Cardiac muscle cell (in vitro differentiated cells and primary cell): ENCODE data around the gene FRMD1. TPM values are rescaled to one million over a fixed set of nuclear protein-coding genes. Genes with fewer than 3 reads are reported as not detected.
"Not testable (repeated sequence)": the region's sequence is repeated elsewhere in the genome, so short reads cannot be mapped to it uniquely, and the experiment has no call there.

Experiments
- DNase-seq, 2 donors: peaks; one replicate each; pipeline versions ENCODE4 v3.0.0 to v3.0.0-alpha.2; 2010 to 2017; ENCODE audit warnings: low read depth in 1 of 2, low spot score in 1 of 2
- H3K27ac ChIP-seq: fragments of 200-600 bp; sonication (generic); 2 replicates; pipeline ENCODE4 v1.5.1; 2016
- H3K27me3 ChIP-seq: fragments of 200-600 bp; sonication (generic); 2 replicates; pipeline ENCODE4 v1.6.0; 2016; ENCODE audit warnings: control low read depth
- H3K36me3 ChIP-seq: fragments of 200-600 bp; sonication (generic); 2 replicates; pipeline ENCODE4 v1.5.1; 2016; ENCODE audit warnings: control low read depth
- H3K4me1 ChIP-seq: fragments of 200-600 bp; sonication (generic); 2 replicates; pipeline ENCODE4 v1.8.1; 2017; ENCODE audit warnings: low read depth, mild to moderate bottlenecking, mixed run types
- H3K4me3 ChIP-seq: fragments of 200-600 bp; sonication (generic); 2 replicates; pipeline ENCODE4 v1.5.1; 2016; ENCODE audit warnings: mild to moderate bottlenecking
- H3K9me3 ChIP-seq: fragments of 200-600 bp; sonication (generic); 2 replicates; pipeline ENCODE4 v1.5.1; 2017; ENCODE audit warnings: low read depth, mild to moderate bottlenecking, control low read depth
- CTCF ChIP-seq: IDR thresholded peaks from 2 replicates; pipeline ENCODE4 v1.5.1; 2012; ENCODE audit warnings: low read depth, mild to moderate bottlenecking, low read length
- polyA plus RNA-seq: library from polyadenylated mRNA; unstranded; fragments of >200 nt; fragmentation: Nextera tagmentation; extraction: Ambion mirVana; gene quantifications from 2 replicates; pipeline ENCODE4 v1.2.1, GENCODE V29; 2016
- total RNA-seq: library from RNA; depleted of rRNA; stranded (reverse); fragments of >200 nt; gene quantifications from 2 replicates; pipeline ENCODE4 v1.2.3, GENCODE V29; 2016

FRMD1 gene
- total and polyA plus RNA-seq, 2 experiments from 2014 or later: 0.09 TPM; not detected in 1

- Histone ChIP-seq H3K36me3 (no peaks in the 10 kb centered on the region), H3K27me3 (no peaks in the 10 kb centered on the region), H3K27ac (no peak overlapping the region), H3K4me1 (peaks cover 11% of the 10 kb centered on the region), H3K9me3 (no peaks in the 10 kb centered on the region), H3K4me3 (no peak overlapping the region)
- TF ChIP-seq CTCF: no peak
- no peak for DNase-seq
Measured at GRCh38 chr6:168083514-168083885, 4.5 kb upstream of the FRMD1 start.

- Histone ChIP-seq H3K36me3 (no peaks in the 10 kb centered on the region), H3K9me3 (no peaks in the 10 kb centered on the region), H3K4me3 (no peak overlapping the region), H3K4me1 (peaks cover 6% of the 10 kb centered on the region), H3K27ac (no peak overlapping the region), H3K27me3 (no peaks in the 10 kb centered on the region)
- DNase-seq: no peak
- TF ChIP-seq CTCF: no peak
Measured at GRCh38 chr6:168082860-168083513, 4.0 kb upstream of the FRMD1 start.

GRCh38 chr6:168081858-168082546 is 3.0 kb upstream of the FRMD1 start:
- Histone ChIP-seq H3K4me1 (no peaks in the 10 kb centered on the region), H3K4me3 (no peak overlapping the region), H3K27me3 (no peaks in the 10 kb centered on the region), H3K36me3 (no peaks in the 10 kb centered on the region), H3K9me3 (no peaks in the 10 kb centered on the region), H3K27ac (no peak overlapping the region)
- TF ChIP-seq CTCF: no peak
- DNase-seq: no peak

GRCh38 chr6:168080393-168081077 is 1.5 kb upstream of the FRMD1 start:
- Histone ChIP-seq H3K27ac (no peak overlapping the region), H3K9me3 (no peaks in the 10 kb centered on the region), H3K4me1 (no peaks in the 10 kb centered on the region), H3K27me3 (no peaks in the 10 kb centered on the region), H3K36me3 (no peaks in the 10 kb centered on the region), H3K4me3 (no peak overlapping the region)
- DNase-seq: no peak
- TF ChIP-seq CTCF: no peak

GRCh38 chr6:168078175-168078942 is 653 bp downstream of the FRMD1 start:
- no peaks in the 10 kb centered on the region for H3K27me3 ChIP-seq
- DNase-seq: peak in 1 of 2 donors; percentile 32
- TF ChIP-seq CTCF: no peak
- H3K4me3 ChIP-seq: no peak overlapping the region
- no peaks in the 10 kb centered on the region for H3K36me3 ChIP-seq
- no peaks in the 10 kb centered on the region for H3K9me3 ChIP-seq
- no peak overlapping the region for H3K27ac ChIP-seq
- no peaks in the 10 kb centered on the region for H3K4me1 ChIP-seq

GRCh38 chr6:168077401-168077800 is 1.6 kb downstream of the FRMD1 start:
- not testable (repeated sequence) for DNase-seq, H3K4me3 ChIP-seq, H3K27me3 ChIP-seq, H3K9me3 ChIP-seq, H3K36me3 ChIP-seq, H3K27ac ChIP-seq, H3K4me1 ChIP-seq
